ENCODE data around the gene GCN1. TPM values are rescaled to one million over a fixed set of nuclear protein-coding genes. Genes with fewer than 3 reads are reported as not detected.

GCN1 gene
- total and polyA plus RNA-seq, 2 experiments from 2014 or later = 27.0 to 76.0 TPM

DNA sequence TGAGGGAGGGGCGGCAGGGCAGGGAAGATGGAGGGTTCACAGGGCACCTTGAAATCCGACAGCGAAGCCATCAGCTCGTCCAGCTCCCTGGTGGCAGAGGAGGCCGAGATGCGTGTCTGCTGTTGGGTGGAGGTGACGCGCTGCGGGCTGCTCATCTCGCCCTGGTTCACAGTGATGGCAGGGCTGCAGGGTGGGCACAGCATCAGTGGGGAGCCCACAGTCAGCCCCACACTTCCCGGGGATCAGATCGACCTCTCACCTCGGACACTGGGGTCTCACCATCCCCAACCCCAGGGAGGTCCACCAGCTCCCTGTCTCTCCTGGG is 27.0 kb upstream of the GCN1 start:
- no peak overlapping the region for H3K4me3 ChIP-seq
- H3K4me1 ChIP-seq (ENCODE audit: low read depth) = peaks cover 9% of the 10 kb centered on the region
- peaks cover 25% of the 10 kb centered on the region for H3K36me3 ChIP-seq
- TF ChIP-seq, protein P1, sequence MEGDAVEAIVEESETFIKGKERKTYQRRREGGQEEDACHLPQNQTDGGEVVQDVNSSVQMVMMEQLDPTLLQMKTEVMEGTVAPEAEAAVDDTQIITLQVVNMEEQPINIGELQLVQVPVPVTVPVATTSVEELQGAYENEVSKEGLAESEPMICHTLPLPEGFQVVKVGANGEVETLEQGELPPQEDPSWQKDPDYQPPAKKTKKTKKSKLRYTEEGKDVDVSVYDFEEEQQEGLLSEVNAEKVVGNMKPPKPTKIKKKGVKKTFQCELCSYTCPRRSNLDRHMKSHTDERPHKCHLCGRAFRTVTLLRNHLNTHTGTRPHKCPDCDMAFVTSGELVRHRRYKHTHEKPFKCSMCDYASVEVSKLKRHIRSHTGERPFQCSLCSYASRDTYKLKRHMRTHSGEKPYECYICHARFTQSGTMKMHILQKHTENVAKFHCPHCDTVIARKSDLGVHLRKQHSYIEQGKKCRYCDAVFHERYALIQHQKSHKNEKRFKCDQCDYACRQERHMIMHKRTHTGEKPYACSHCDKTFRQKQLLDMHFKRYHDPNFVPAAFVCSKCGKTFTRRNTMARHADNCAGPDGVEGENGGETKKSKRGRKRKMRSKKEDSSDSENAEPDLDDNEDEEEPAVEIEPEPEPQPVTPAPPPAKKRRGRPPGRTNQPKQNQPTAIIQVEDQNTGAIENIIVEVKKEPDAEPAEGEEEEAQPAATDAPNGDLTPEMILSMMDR (IDR thresholded peaks at IDR 0.05; ENCODE audit: low read depth, low read length) = no peak
- DNase-seq (ENCODE audit: low read depth in 1 of 2, low spot score in 1 of 2) = no peak
- H3K9me3 ChIP-seq (ENCODE audit: low read depth) = no peaks in the 10 kb centered on the region
- no peak overlapping the region for H3K27ac ChIP-seq
- H3K27me3 ChIP-seq = no peaks in the 10 kb centered on the region

DNA sequence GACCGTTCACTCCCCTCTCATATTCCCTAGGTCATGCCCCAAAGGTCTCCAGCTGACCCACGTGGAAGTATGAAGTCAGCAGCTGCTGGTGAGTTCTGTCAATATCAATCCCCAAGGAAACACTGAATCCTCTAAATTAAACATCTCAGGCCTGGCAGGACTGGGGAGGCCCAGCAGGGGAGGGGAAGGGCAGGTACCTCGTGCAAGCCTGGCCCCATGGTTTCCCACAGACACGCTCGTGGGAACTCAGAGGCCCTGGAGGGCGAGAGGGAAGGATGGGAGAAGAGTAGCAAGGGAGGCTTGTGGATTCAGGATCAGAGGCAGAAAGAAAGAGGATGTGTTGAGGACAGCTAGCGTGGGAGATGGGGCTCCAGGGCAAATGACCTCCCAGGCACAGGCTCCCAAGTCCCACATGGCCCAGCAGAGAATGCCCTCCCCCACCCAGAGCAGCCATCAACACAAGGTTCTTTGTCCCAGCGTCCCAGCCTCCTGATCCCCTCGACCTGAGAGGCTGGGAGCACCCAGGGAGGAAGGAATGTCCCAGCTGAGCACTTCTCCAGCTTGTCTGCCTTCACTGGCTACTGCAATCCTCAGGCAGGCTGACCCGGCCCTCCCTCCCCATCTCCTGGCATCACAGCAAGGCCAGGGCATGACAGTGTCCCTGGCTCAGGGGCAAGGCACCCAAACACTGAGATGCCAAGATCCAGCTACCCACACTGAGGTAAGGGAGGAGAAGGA is 26.5 kb upstream of the GCN1 start:
- peaks cover 25% of the 10 kb centered on the region for H3K36me3 ChIP-seq
- no peak overlapping the region for H3K27ac ChIP-seq
- DNase-seq (ENCODE audit: low read depth in 1 of 2, low spot score in 1 of 2) = no peak
- H3K9me3 ChIP-seq (ENCODE audit: low read depth) = no peaks in the 10 kb centered on the region
- no peaks in the 10 kb centered on the region for H3K27me3 ChIP-seq
- peaks cover 9% of the 10 kb centered on the region for H3K4me1 ChIP-seq (ENCODE audit: low read depth)
- TF ChIP-seq, protein P1 (IDR thresholded peaks at IDR 0.05; ENCODE audit: low read depth, low read length) = no peak
- no peak overlapping the region for H3K4me3 ChIP-seq

DNA sequence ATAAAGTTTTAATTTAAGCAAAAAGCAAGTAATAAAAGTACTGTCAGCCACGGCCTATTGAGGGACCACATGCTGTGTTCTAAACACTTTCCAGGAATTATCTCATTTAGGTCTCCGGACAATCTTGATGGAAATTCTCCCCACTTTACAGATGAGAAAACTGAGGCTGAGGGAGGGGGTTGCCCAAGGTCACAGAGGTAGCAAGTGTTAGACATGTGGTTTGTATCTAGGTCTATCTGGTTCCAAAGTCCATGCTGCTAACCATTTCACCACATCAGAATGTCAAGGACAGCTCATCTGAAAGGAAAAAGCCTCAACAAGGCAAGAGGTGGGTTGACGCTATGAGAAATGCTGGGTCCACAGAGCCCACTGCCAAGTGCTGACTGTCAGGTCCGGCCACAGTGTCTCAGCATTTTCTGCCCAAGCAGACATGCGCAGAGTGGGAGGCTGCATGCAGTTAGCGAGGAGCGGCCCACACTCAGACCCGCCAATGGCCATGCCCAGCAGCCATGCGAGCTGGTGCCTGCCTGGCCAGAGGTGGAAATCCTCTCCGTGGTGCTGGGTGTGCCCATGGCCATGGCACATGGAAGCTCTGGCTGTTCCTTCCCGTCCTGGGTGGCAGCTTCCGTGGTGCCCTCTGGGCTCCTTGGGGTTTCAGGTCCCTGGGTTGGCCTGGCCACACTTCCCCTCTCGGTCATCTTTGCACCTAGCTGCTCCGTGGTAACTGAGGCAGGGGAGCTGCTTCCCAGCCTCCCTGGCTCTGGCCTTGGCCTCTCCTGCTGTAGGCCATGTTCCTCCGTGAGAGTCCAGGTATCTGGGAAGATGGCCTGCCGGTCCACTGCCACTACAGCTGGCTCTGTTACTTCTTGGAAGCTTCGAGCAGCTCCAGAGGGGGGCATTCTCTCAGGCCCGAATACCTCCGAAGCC is 24.4 kb upstream of the GCN1 start:
- DNase-seq (ENCODE audit: low read depth in 1 of 2, low spot score in 1 of 2) = no peak
- H3K4me1 ChIP-seq (ENCODE audit: low read depth) = no peaks in the 10 kb centered on the region
- peaks cover 31% of the 10 kb centered on the region for H3K36me3 ChIP-seq
- TF ChIP-seq, protein P1 (IDR thresholded peaks at IDR 0.05; ENCODE audit: low read depth, low read length) = no peak
- H3K27ac ChIP-seq = no peak overlapping the region
- H3K9me3 ChIP-seq (ENCODE audit: low read depth) = no peaks in the 10 kb centered on the region
- no peaks in the 10 kb centered on the region for H3K27me3 ChIP-seq
- H3K4me3 ChIP-seq = no peak overlapping the region

DNA sequence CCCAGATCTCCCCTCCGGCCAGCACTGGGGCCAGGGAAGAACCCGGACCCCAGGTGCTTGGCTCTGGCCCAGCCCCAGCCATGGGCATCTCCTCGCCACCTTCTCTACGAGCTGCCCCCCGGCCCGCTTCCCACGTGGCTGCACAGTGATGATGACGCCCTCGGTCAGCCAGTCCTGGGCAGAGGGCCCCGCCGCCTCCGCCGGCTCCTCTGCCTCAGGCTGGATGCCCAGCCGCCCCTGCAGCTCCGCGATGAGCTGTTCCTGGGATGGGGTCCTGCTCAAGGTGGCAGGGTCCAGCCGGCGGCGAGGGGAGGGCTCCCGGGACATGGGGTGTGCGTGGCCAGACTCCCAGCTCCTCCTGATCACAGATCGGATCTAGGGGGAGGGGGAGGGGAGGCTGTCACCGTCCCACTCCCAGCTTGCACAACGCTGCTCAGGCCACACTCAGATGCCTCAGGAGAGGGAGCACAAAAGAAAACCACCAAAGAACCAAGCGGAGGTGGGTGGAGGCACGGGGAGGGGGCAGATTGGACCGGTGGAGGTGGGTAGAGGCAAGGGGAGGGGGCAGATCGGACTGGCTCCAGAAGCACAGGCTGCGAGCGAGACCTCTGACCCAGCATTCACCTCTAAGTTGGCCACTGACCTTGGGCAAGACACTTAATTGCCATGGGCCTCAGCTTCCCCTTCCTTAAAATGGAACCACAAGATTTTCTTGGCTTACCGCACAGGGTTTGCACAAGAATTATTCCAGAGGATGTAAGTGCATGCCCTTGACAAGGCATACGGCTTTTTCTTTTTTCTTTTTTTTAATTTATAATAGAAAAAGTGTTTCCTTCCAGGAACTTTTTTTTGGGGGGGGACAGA is 22.5 kb upstream of the GCN1 start:
- Histone ChIP-seq H3K4me3 (no peak overlapping the region), H3K27ac (no peak overlapping the region), H3K27me3 (no peaks in the 10 kb centered on the region), H3K9me3 (ENCODE audit: low read depth) (no peaks in the 10 kb centered on the region), H3K4me1 (ENCODE audit: low read depth) (no peaks in the 10 kb centered on the region), H3K36me3 (peaks cover 30% of the 10 kb centered on the region)
- TF ChIP-seq, protein P1 (IDR thresholded peaks at IDR 0.05; ENCODE audit: low read depth, low read length) = no peak
- DNase-seq (ENCODE audit: low read depth in 1 of 2, low spot score in 1 of 2) = no peak

Data from cardiac muscle cell (in vitro differentiated cells and primary cell).